SK-N-SH treated with all-trans-retinoic acid at 6 μM for 48 hours (cell line): ENCODE measurements around the gene PTPRN.
A peak's percentile ranks its signal among the peaks of the same experiment; 100 is the strongest.

ENCODE experiments used
- ATAC-seq: fragments of 200-7000 bp; cut with Tn5 transposase; 3 replicates; pipeline ENCODE4 v1.9.1; 2020; ENCODE audit warnings: mild to moderate bottlenecking, moderate library complexity
- ARNTL ChIP-seq: fragments of 450-650 bp; formaldehyde crosslinking; IDR thresholded peaks from 2 replicates; pipeline ENCODE4 v1.5.0; 2020; ENCODE audit warnings: low read depth, mild to moderate bottlenecking, moderate library complexity, borderline replicate concordance
- BACH2 ChIP-seq: fragments of 250-450 bp; sonication (Bioruptor Pico); IDR thresholded peaks from 2 replicates; pipeline ENCODE4 v1.9.0; 2021; ENCODE audit warnings: mild to moderate bottlenecking, borderline replicate concordance
- CREB5 ChIP-seq: fragments of 250-450 bp; sonication (Bioruptor Pico); IDR thresholded peaks from 2 replicates; pipeline ENCODE4 v1.5.1; 2020; ENCODE audit warnings: low read depth, mild to moderate bottlenecking, moderate library complexity
- CSDC2 ChIP-seq: fragments of 250-450 bp; sonication (Bioruptor Pico); IDR thresholded peaks from 2 replicates; pipeline ENCODE4 v1.5.0; 2020; ENCODE audit warnings: mild to moderate bottlenecking, moderate library complexity
- CSRNP3 ChIP-seq: fragments of 250-450 bp; sonication (Bioruptor Pico); IDR thresholded peaks from 2 replicates; pipeline ENCODE4 v1.5.1; 2021; ENCODE audit warnings: mild to moderate bottlenecking, moderate library complexity
- GLIS3 ChIP-seq: fragments of 250-450 bp; sonication (Bioruptor Pico); IDR thresholded peaks from 2 replicates; pipeline ENCODE4 v1.5.0; 2020; ENCODE audit warnings: mild to moderate bottlenecking, moderate library complexity
- ISL1 ChIP-seq: fragments of 250-450 bp; sonication (Bioruptor Pico); IDR thresholded peaks from 2 replicates; pipeline ENCODE4 v2.1.2; 2022; ENCODE audit warnings: mild to moderate bottlenecking, moderate library complexity
- OSR1 ChIP-seq: fragments of 250-450 bp; sonication (Bioruptor Pico); IDR thresholded peaks from 2 replicates; pipeline ENCODE4 v1.8.0; 2022; ENCODE audit warnings: moderate library complexity, mild to moderate bottlenecking, inconsistent platforms
- POU6F1 ChIP-seq: fragments of 250-450 bp; sonication (Bioruptor Pico); IDR thresholded peaks from 2 replicates; pipeline ENCODE4 v1.8.0; 2021; ENCODE audit warnings: low read depth, mild to moderate bottlenecking, moderate library complexity, borderline replicate concordance
- PPARA ChIP-seq: fragments of 250-450 bp; sonication (Bioruptor Pico); IDR thresholded peaks from 2 replicates; pipeline ENCODE4 v1.5.0; 2020; ENCODE audit warnings: mild to moderate bottlenecking, borderline replicate concordance
- RARB ChIP-seq: fragments of 250-450 bp; sonication (Bioruptor Pico); IDR thresholded peaks from 2 replicates; pipeline ENCODE4 v1.8.0; 2021; ENCODE audit warnings: mild to moderate bottlenecking, moderate library complexity
- SNAI2 ChIP-seq: fragments of 250-450 bp; sonication (Bioruptor Pico); IDR thresholded peaks from 2 replicates; pipeline ENCODE4 v1.5.0; 2020; ENCODE audit warnings: mild to moderate bottlenecking, moderate library complexity
- TOX ChIP-seq: fragments of 250-450 bp; sonication (Bioruptor Pico); IDR thresholded peaks from 2 replicates; pipeline ENCODE4 v1.8.0; 2021; ENCODE audit warnings: mild to moderate bottlenecking, moderate library complexity, borderline replicate concordance
- TSHZ2 ChIP-seq: fragments of 250-450 bp; sonication (Bioruptor Pico); IDR thresholded peaks from 2 replicates; pipeline ENCODE4 v1.5.0; 2020; ENCODE audit warnings: mild to moderate bottlenecking, moderate library complexity
- ZFP3 ChIP-seq: fragments of 250-450 bp; sonication (Bioruptor Pico); IDR thresholded peaks from 2 replicates; pipeline ENCODE4 v1.5.0; 2020; ENCODE audit warnings: mild to moderate bottlenecking, moderate library complexity
- ZFP30 ChIP-seq: fragments of 450-650 bp; formaldehyde crosslinking; IDR thresholded peaks from 2 replicates; pipeline ENCODE4 v1.5.0; 2022; ENCODE audit warnings: mild to moderate bottlenecking, moderate library complexity
- ZNF565 ChIP-seq: fragments of 450-650 bp; formaldehyde crosslinking; conservative IDR thresholded peaks from 2 replicates; pipeline ENCODE4 v1.5.0; 2020; ENCODE audit warnings: low read depth, mild to moderate bottlenecking, moderate library complexity
- ZNF70 ChIP-seq: fragments of 450-650 bp; formaldehyde crosslinking; IDR thresholded peaks from 2 replicates; pipeline ENCODE4 v1.5.0; 2020; ENCODE audit warnings: mild to moderate bottlenecking, moderate library complexity

The PTPRN gene

GRCh38 chr2:219272356-219272755 is 36.8 kb downstream of the PTPRN start:
- ATAC-seq = no peak
- TF ChIP-seq ZFP3 (CRISPR knock-in tag) (no peak), TSHZ2 (CRISPR knock-in tag) (no peak), CSDC2 (CRISPR knock-in tag) (no peak), ISL1 (CRISPR knock-in tag) (no peak), GLIS3 (no peak), ZFP30 (CRISPR knock-in tag) (no peak), SNAI2 (no peak), ZNF565 (CRISPR knock-in tag) (no peak)

GRCh38 chr2:219271021-219271420 is 38.2 kb downstream of the PTPRN start:
- ATAC-seq = no peak
- no peak for TF ChIP-seq SNAI2
- TF ChIP-seq CSDC2 (CRISPR knock-in tag) = no peak
- no peak for TF ChIP-seq TOX
- TF ChIP-seq ZNF565 (CRISPR knock-in tag) = no peak
- TF ChIP-seq OSR1 (CRISPR knock-in tag) = no peak
- TF ChIP-seq POU6F1 (CRISPR knock-in tag) = no peak
- no peak for TF ChIP-seq ARNTL (CRISPR knock-in tag)
- TF ChIP-seq ZFP30 (CRISPR knock-in tag) = no peak
- no peak for TF ChIP-seq CSRNP3 (CRISPR knock-in tag)
- TF ChIP-seq ZNF70 (CRISPR knock-in tag) = no peak
- TF ChIP-seq RARB (CRISPR knock-in tag) = no peak
- no peak for TF ChIP-seq ZFP3 (CRISPR knock-in tag)
- no peak for TF ChIP-seq TSHZ2 (CRISPR knock-in tag)

GRCh38 chr2:219270055-219270372 is 39.2 kb downstream of the PTPRN start:
- no peak for TF ChIP-seq ZNF565 (CRISPR knock-in tag)
- ATAC-seq = no peak

GRCh38 chr2:219269362-219270054 is 39.7 kb downstream of the PTPRN start:
- TF ChIP-seq ARNTL (CRISPR knock-in tag) (no peak), BACH2 (CRISPR knock-in tag) (no peak), CSDC2 (CRISPR knock-in tag) (no peak)
- peak; percentile 62 for ATAC-seq

- no peak for ATAC-seq
- TF ChIP-seq ZFP30 (CRISPR knock-in tag) (no peak), TOX (no peak), BACH2 (CRISPR knock-in tag) (no peak), OSR1 (CRISPR knock-in tag) (no peak), CSRNP3 (CRISPR knock-in tag) (no peak), CREB5 (no peak), TSHZ2 (CRISPR knock-in tag) (no peak), ZFP3 (CRISPR knock-in tag) (no peak), PPARA (CRISPR knock-in tag) (no peak)
Measured at GRCh38 chr2:219268294-219268693, 40.9 kb downstream of the PTPRN start.
